ENCODE data around the gene VPS13D.

Gene VPS13D

DNA sequence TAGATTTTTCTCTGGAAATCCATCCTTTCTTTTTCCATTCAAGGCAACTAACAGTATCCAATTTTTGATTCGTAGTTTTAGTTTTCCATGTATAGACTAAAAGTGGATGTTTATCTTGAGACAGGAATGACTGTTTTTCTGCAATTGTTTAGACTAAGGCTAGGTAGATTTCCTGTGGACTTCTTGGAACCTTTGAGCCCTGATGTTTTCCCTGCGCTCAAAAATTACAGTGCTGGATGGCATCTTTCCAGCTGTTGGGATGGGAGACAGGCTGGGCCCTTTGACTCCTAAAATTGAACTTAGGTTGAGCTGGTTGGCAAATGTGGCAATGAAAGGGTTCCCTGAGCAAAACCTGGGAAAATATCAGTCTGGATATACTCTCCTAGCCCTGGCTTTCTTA is 207.8 kb downstream of the VPS13D start:
- no peaks in the 10 kb centered on the region for H4K20me1 ChIP-seq (ENCODE audit: insufficient read depth, low read length)
- no peak overlapping the region for H3K9ac ChIP-seq (ENCODE audit: low read length)
- no peaks in the 10 kb centered on the region for H3K9me3 ChIP-seq (ENCODE audit: low read length)
- no peaks in the 10 kb centered on the region for H3K36me3 ChIP-seq (ENCODE audit: insufficient read depth, low read length)
- TF ChIP-seq, protein P1, sequence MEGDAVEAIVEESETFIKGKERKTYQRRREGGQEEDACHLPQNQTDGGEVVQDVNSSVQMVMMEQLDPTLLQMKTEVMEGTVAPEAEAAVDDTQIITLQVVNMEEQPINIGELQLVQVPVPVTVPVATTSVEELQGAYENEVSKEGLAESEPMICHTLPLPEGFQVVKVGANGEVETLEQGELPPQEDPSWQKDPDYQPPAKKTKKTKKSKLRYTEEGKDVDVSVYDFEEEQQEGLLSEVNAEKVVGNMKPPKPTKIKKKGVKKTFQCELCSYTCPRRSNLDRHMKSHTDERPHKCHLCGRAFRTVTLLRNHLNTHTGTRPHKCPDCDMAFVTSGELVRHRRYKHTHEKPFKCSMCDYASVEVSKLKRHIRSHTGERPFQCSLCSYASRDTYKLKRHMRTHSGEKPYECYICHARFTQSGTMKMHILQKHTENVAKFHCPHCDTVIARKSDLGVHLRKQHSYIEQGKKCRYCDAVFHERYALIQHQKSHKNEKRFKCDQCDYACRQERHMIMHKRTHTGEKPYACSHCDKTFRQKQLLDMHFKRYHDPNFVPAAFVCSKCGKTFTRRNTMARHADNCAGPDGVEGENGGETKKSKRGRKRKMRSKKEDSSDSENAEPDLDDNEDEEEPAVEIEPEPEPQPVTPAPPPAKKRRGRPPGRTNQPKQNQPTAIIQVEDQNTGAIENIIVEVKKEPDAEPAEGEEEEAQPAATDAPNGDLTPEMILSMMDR (IDR thresholded peaks at IDR 0.05; ENCODE audit: low read length), result no peak
- no peak for TF ChIP-seq EZH2 (IDR thresholded peaks at IDR 0.05; ENCODE audit: borderline replicate concordance, low read length)
- no peaks in the 10 kb centered on the region for H3K9me2 ChIP-seq (ENCODE audit: low read depth, low read length)
- peaks cover 5% of the 10 kb centered on the region for H3K4me1 ChIP-seq (ENCODE audit: insufficient read depth, low read length, severe bottlenecking)
- no peak overlapping the region for H3K4me3 ChIP-seq (ENCODE audit: low read depth, low read length, poor library complexity, severe bottlenecking)
- no peaks in the 10 kb centered on the region for H3K27me3 ChIP-seq (ENCODE audit: insufficient read depth, low read length)
- no peak overlapping the region for H3K4me2 ChIP-seq (ENCODE audit: low read length)
- no peaks in the 10 kb centered on the region for H3K79me2 ChIP-seq (ENCODE audit: insufficient read depth, low read length)
- no peaks in the 10 kb centered on the region for H3F3A ChIP-seq (ENCODE audit: insufficient read depth, low read length)
- H3K27ac ChIP-seq (ENCODE audit: low read depth, low read length, poor library complexity, severe bottlenecking), result no peak overlapping the region
- no peak overlapping the region for H2AFZ ChIP-seq (ENCODE audit: low read length)

DNA sequence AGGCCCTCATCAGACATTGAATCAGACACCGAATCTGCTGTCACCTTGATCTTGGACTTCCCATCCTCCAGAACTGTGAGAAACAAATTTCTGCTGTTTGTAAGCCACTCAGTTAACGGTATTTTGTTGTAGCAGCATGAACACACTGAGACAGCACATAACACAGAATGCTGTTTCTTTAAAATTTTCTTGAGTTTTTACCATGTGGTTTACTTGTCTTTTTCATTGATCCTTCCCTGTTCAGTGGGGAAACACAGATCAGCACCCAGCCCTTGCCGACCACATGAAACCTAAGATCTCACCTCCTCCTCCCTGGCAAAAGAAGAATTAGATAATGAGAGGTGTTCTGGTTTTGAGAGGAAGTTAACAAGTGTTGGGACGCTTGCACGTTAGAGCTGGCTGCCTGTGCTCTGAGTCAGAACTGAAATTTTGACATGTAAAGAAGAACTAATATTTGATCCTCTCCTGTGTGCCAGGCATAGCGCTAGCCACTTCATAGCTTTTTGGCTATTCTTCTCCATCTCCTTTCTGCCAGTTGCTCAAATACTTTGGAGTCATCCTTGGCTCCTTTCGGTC is 208.6 kb downstream of the VPS13D start:
- H3K36me3 ChIP-seq (ENCODE audit: insufficient read depth, low read length), result no peaks in the 10 kb centered on the region
- H3K4me2 ChIP-seq (ENCODE audit: low read length), result no peak overlapping the region
- H3K79me2 ChIP-seq (ENCODE audit: insufficient read depth, low read length), result no peaks in the 10 kb centered on the region
- H3K9ac ChIP-seq (ENCODE audit: low read length), result no peak overlapping the region
- TF ChIP-seq, protein P1 (IDR thresholded peaks at IDR 0.05; ENCODE audit: low read length), result no peak
- no peak for TF ChIP-seq EZH2 (IDR thresholded peaks at IDR 0.05; ENCODE audit: borderline replicate concordance, low read length)
- H3F3A ChIP-seq (ENCODE audit: insufficient read depth, low read length), result no peaks in the 10 kb centered on the region
- H3K4me3 ChIP-seq (ENCODE audit: low read depth, low read length, poor library complexity, severe bottlenecking), result no peak overlapping the region
- no peaks in the 10 kb centered on the region for H3K9me3 ChIP-seq (ENCODE audit: low read length)
- H3K27me3 ChIP-seq (ENCODE audit: insufficient read depth, low read length), result no peaks in the 10 kb centered on the region
- H3K9me2 ChIP-seq (ENCODE audit: low read depth, low read length), result no peaks in the 10 kb centered on the region
- peaks cover 5% of the 10 kb centered on the region for H3K4me1 ChIP-seq (ENCODE audit: insufficient read depth, low read length, severe bottlenecking)
- no peaks in the 10 kb centered on the region for H4K20me1 ChIP-seq (ENCODE audit: insufficient read depth, low read length)
- no peak overlapping the region for H3K27ac ChIP-seq (ENCODE audit: low read depth, low read length, poor library complexity, severe bottlenecking)
- H2AFZ ChIP-seq (ENCODE audit: low read length), result no peak overlapping the region

DNA sequence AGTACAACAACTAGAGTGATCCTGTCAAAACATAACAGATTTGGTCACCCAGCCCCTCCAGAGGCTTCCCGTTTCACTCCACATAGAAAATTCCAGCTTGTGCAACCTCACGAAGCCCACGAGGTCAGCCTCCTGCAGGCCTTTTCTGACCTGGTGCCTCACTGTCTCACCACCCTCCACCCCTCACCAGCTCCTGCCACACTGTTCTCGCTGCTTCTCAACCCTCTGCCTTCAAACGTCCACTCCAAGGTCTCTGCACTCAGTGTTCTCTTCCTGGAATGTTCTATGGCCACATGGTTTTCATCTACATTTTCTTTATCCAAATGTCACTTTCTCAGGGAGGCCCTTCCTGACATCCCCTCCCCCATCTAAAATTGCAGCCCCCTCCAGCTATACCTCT is 209.2 kb downstream of the VPS13D start:
- H3K9me3 ChIP-seq (ENCODE audit: low read length), result no peaks in the 10 kb centered on the region

More for the DNA sequence above, 209.2 kb downstream of the VPS13D start:
- Histone ChIP-seq H3K79me2 (ENCODE audit: insufficient read depth, low read length) (no peaks in the 10 kb centered on the region), H3K27ac (ENCODE audit: low read depth, low read length, poor library complexity, severe bottlenecking) (no peak overlapping the region), H3K36me3 (ENCODE audit: insufficient read depth, low read length) (no peaks in the 10 kb centered on the region), H3K4me1 (ENCODE audit: insufficient read depth, low read length, severe bottlenecking) (peaks cover 5% of the 10 kb centered on the region), H3F3A (ENCODE audit: insufficient read depth, low read length) (no peaks in the 10 kb centered on the region), H3K9me2 (ENCODE audit: low read depth, low read length) (no peaks in the 10 kb centered on the region), H3K27me3 (ENCODE audit: insufficient read depth, low read length) (no peaks in the 10 kb centered on the region), H4K20me1 (ENCODE audit: insufficient read depth, low read length) (no peaks in the 10 kb centered on the region), H2AFZ (ENCODE audit: low read length) (no peak overlapping the region), H3K4me2 (ENCODE audit: low read length) (no peak overlapping the region), H3K4me3 (ENCODE audit: low read depth, low read length, poor library complexity, severe bottlenecking) (no peak overlapping the region), H3K9ac (ENCODE audit: low read length) (no peak overlapping the region)
- TF ChIP-seq, protein P1 (IDR thresholded peaks at IDR 0.05; ENCODE audit: low read length), result no peak
- no peak for TF ChIP-seq EZH2 (IDR thresholded peaks at IDR 0.05; ENCODE audit: borderline replicate concordance, low read length)
